Fibroblast of the aortic adventitia (primary cell): ENCODE measurements around the gene MATCAP1. TPM values are rescaled to one million over a fixed set of nuclear protein-coding genes. Genes with fewer than 3 reads are reported as not detected.

Experiments used
- DNase-seq: peaks from one replicate; pipeline ENCODE4 v3.0.0-alpha.2; 2010; ENCODE audit warnings: low read depth
- H3K4me3 ChIP-seq: 2 replicates; pipeline ENCODE4 v1.5.1; 2011; ENCODE audit warnings: low read depth, mild to moderate bottlenecking, control low read depth, low read length, moderate library complexity
- CTCF ChIP-seq: IDR thresholded peaks from 2 replicates; pipeline ENCODE4 v1.5.1; 2011; ENCODE audit warnings: mild to moderate bottlenecking, low read length, control low read depth, inconsistent platforms; ENCODE audit not compliant: insufficient read depth
- total RNA-seq: library from RNA; depleted of rRNA; stranded (reverse); fragments of >200 nt; gene quantifications from 2 replicates; pipeline ENCODE4 v1.2.3, GENCODE V29; 2012; ENCODE audit warnings: low replicate concordance

The MATCAP1 gene
- total RNA-seq, 1 donor: 9.9 TPM

GRCh38 chr16:67213197-67214019 is 29.6 kb upstream of the MATCAP1 start:
- H3K4me3 ChIP-seq: no peak overlapping the region
- DNase-seq: no peak
- TF ChIP-seq CTCF: no peak

- no peak for TF ChIP-seq CTCF
- no peak overlapping the region for H3K4me3 ChIP-seq
- DNase-seq: no peak
Measured at GRCh38 chr16:67212766-67213165, 29.0 kb upstream of the MATCAP1 start.

- TF ChIP-seq CTCF: no peak
- no peak overlapping the region for H3K4me3 ChIP-seq
- DNase-seq: no peak
Measured at GRCh38 chr16:67211674-67212073, 27.9 kb upstream of the MATCAP1 start.

GRCh38 chr16:67210069-67210937 is 26.5 kb upstream of the MATCAP1 start:
- no peak overlapping the region for H3K4me3 ChIP-seq
- TF ChIP-seq CTCF: no peak
- DNase-seq: no peak

GRCh38 chr16:67209565-67209964 is 25.8 kb upstream of the MATCAP1 start:
- TF ChIP-seq CTCF: no peak
- H3K4me3 ChIP-seq: no peak overlapping the region
- DNase-seq: no peak

- H3K4me3 ChIP-seq: no peak overlapping the region
- TF ChIP-seq CTCF: no peak
- DNase-seq: no peak
Measured at GRCh38 chr16:67208154-67208896, 24.6 kb upstream of the MATCAP1 start.
